ENCODE data around the gene ADARB1. TPM values are rescaled to one million over a fixed set of nuclear protein-coding genes. Genes with fewer than 3 reads are reported as not detected.

Gene ADARB1
- total and polyA plus RNA-seq, 2 of the 8 experiments (the other 6 are each of a cell fraction or from before 2014, with no cell fraction given), result 4.7 to 14.9 TPM

- no peak overlapping the region for H3K18ac ChIP-seq (ENCODE audit: extremely low read depth, low read length)
- no peak overlapping the region for H3K4me2 ChIP-seq (ENCODE audit: insufficient read depth in 1 of 2, low read depth in 2 of 2, low read length in 2 of 2)
- no peak overlapping the region for H4K91ac ChIP-seq (replicated peaks; ENCODE audit: insufficient read length, low read length)
- H2BK12ac ChIP-seq (ENCODE audit: low read depth, low read length), result no peak overlapping the region
- no peak overlapping the region for H4K5ac ChIP-seq (ENCODE audit: insufficient read length, low read depth, low read length)
- H3K4me1 ChIP-seq (replicated peaks in 1 of 4; ENCODE audit: control insufficient read depth in 3 of 4, insufficient read depth in 4 of 4, low read length in 3 of 4), result peaks cover 0 to 6% (median 0%) of the 10 kb centered on the region in 4 experiments; a peak in 2 of 7 replicates
- no peak overlapping the region for H2BK5ac ChIP-seq (ENCODE audit: low read depth, low read length)
- no peak overlapping the region for H2AFZ ChIP-seq (ENCODE audit: low read length)
- H2BK20ac ChIP-seq (ENCODE audit: low read length), result no peak overlapping the region
- H3K27ac ChIP-seq (ENCODE audit: low read depth, low read length), result no peak overlapping the region
- H4K20me1 ChIP-seq (replicated peaks in 1 of 2; ENCODE audit: control insufficient read depth in 1 of 2, insufficient read depth in 2 of 2, low read length in 2 of 2), result peaks cover 0 to 2% of the 10 kb centered on the region in 2 experiments
- FAIRE-seq (no peak), DNase-seq (ENCODE audit: low read depth in 1 of 2, low spot score in 2 of 2) (no peak)
- H2AK5ac ChIP-seq (ENCODE audit: low read depth, low read length), result no peak overlapping the region
- H3K23me2 ChIP-seq (ENCODE audit: low read depth, low read length), result no peaks in the 10 kb centered on the region
- no peaks in the 10 kb centered on the region; the same call in 1 of the 2 replicates for H3K79me1 ChIP-seq (ENCODE audit: low read depth, low read length)
- H3K9me3 ChIP-seq (ENCODE audit: insufficient read depth in 2 of 2, low read depth in 1 of 2, low read length in 1 of 2), result no peaks in the 10 kb centered on the region
- no peak overlapping the region for H2BK15ac ChIP-seq (ENCODE audit: low read length)
- no peak overlapping the region for H3K4me3 ChIP-seq (ENCODE audit: extremely low read depth in 1 of 4, insufficient read depth in 2 of 4, low read depth in 3 of 4, low read length in 4 of 4)
- no peaks in the 10 kb centered on the region for H3K79me2 ChIP-seq (ENCODE audit: control insufficient read depth in 1 of 2, insufficient read depth in 2 of 2, low read length in 2 of 2)
- WGBS, 2 experiments (ENCODE audit: extremely low coverage in 1 of 2, insufficient coverage in 1 of 2, insufficient read length in 1 of 2, insufficient replicate concordance in 2 of 2, low coverage in 1 of 2, low lambda C conversion rate in 2 of 2, missing lambda C conversion rate in 1 of 2), result 83% methylated on average over 10 of the region's 12 CpGs; no CpG with 5 or more reads in 1 of the 2 experiments
- no peak overlapping the region for H3K56ac ChIP-seq (replicated peaks; ENCODE audit: insufficient read length, low read depth, low read length)
- H2BK120ac ChIP-seq (replicated peaks; ENCODE audit: low read depth, low read length), result no peak overlapping the region
- H3K9ac ChIP-seq (replicated peaks in 1 of 4; ENCODE audit: extremely low read depth in 1 of 4, low read depth in 3 of 4, low read length in 3 of 4), result no peak overlapping the region
- ChIA-PET CTCF (ENCODE audit: partially characterized antibody) (interaction anchor here (1.0 to 11.5 kb wide), 2 partner anchors 11 to 25 kb away, joined by 3 to 107 read pairs; no protein-coding TSS in a partner anchor), POLR2A (ENCODE audit: partially characterized antibody) (no interaction called here)
- no peaks in the 10 kb centered on the region for H3K27me3 ChIP-seq (replicated peaks in 1 of 4; ENCODE audit: control insufficient read depth in 3 of 4, extremely low read depth in 1 of 4, insufficient read depth in 3 of 4, low read length in 3 of 4)
- no peak overlapping the region for H4K8ac ChIP-seq (ENCODE audit: extremely low read depth, insufficient read depth, low read length)
- no peak overlapping the region for H3K4ac ChIP-seq (replicated peaks; ENCODE audit: insufficient read length, low read depth, low read length)
- H3K23ac ChIP-seq (ENCODE audit: insufficient read length), result no peak overlapping the region
- no peak overlapping the region for H3K14ac ChIP-seq (ENCODE audit: insufficient read length)
- no peaks in the 10 kb centered on the region for H3K36me3 ChIP-seq (ENCODE audit: control insufficient read depth in 2 of 4, insufficient read depth in 4 of 4, low read length in 3 of 4)
- no peak for TF ChIP-seq RXRA (IDR thresholded peaks at IDR 0.05; ENCODE audit: insufficient read depth, low read depth, low read length)
- TF ChIP-seq BRCA1 (IDR thresholded peaks at IDR 0.05; ENCODE audit: low read depth, low read length), result no peak
- no peak for TF ChIP-seq CHD2 (IDR thresholded peaks at IDR 0.05; ENCODE audit: low read length)
- no peak for TF ChIP-seq E2F6 (IDR thresholded peaks at IDR 0.05)
- TF ChIP-seq ASH2L (IDR thresholded peaks at IDR 0.05; ENCODE audit: low read length), result no peak
Observed at GRCh38 chr21:45164124-45164511, 89.7 kb downstream of the ADARB1 start.

All from H1 (cell line).